GM12865 (cell line): Measurements from ENCODE around the gene BEST4.

ENCODE experiments used
- DNase-seq: peaks from one replicate; pipeline ENCODE4 v3.0.0; 2010; ENCODE audit warnings: low read depth
- H3K4me3 ChIP-seq: 2 replicates; pipeline ENCODE4 v1.5.1; 2011; ENCODE audit warnings: mild to moderate bottlenecking, low read depth, low read length, control low read depth
- CTCF ChIP-seq: IDR thresholded peaks from 2 replicates; pipeline ENCODE4 v1.5.1; 2011; ENCODE audit warnings: low read length, control low read depth, low read depth, inconsistent platforms; ENCODE audit not compliant: insufficient read depth; ENCODE audit errors: missing control alignments

BEST4 gene

GRCh38 chr1:44786138-44786840, 1.7 kb downstream of the BEST4 start:
- peak overlapping the region; percentile 56 for H3K4me3 ChIP-seq
- peak; percentile 100 for TF ChIP-seq CTCF
- DNase-seq, result peak; percentile 76

GRCh38 chr1:44785501-44786137, 2.4 kb downstream of the BEST4 start:
- no peak for DNase-seq
- H3K4me3 ChIP-seq, result peak overlapping the region; percentile 56
- no peak for TF ChIP-seq CTCF

- DNase-seq, result no peak
- H3K4me3 ChIP-seq, result no peak overlapping the region
- TF ChIP-seq CTCF, result no peak
Observed at GRCh38 chr1:44785029-44785380, 3.0 kb downstream of the BEST4 start.

GRCh38 chr1:44784094-44785028, 3.6 kb downstream of the BEST4 start:
- H3K4me3 ChIP-seq, result peak overlapping the region; percentile 64
- peak; percentile 48 for DNase-seq
- no peak for TF ChIP-seq CTCF

GRCh38 chr1:44783697-44784093, 4.3 kb downstream of the BEST4 start:
- no peak for DNase-seq
- peak overlapping the region; percentile 64 for H3K4me3 ChIP-seq
- no peak for TF ChIP-seq CTCF

- TF ChIP-seq CTCF, result no peak
- DNase-seq, result no peak
- no peak overlapping the region for H3K4me3 ChIP-seq
Observed at GRCh38 chr1:44780583-44781121, 7.3 kb downstream of the BEST4 start.
